ENCODE results near the gene LRP10. TPM values are rescaled to one million over a fixed set of nuclear protein-coding genes. Genes with fewer than 3 reads are reported as not detected.

LRP10 gene
- polyA plus RNA-seq, 1 experiment: 87.8 TPM

DNA sequence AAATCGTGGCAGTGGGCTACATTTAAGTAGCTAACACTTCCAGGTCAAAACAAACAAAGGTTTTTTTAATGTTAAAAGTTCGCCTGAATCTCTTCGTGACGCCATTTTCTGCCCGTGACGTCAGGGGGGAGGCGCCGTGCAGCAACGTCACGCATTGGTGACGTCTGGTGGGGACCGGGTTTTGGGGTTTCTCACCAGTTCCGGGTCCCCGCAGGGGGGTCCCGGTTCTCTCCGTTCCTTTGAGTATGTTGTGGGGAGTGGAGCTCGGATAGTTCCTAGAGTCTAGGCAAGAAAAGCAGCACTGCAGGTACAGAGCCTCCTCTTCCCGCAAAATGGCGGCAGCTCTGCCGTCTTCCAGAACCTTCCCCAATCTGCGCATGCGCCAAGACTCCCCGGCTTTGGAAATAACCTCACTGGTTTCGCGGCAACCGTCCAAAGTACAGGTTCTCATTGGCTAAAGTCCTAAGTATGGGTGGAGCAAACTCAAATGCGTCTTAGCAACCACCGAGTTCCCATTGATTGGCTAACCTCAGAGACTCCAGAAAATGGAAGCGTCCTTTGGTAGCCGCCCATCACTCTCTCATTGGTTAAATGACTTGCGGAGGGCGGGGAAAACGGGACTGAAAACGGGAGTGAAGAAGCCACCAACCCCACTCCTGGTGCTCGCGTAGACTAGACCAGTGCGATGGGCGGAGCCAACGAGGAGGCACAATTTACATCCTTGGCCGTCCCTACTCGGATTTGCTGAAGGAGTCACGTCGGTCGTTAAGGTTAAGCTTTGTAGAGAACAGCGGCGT is 47.5 kb downstream of the LRP10 start, which contains the start of gene RBM23:
Gene RBM23 (minus strand): TSS at position 346 of the 797 bp plus-strand sequence.
- ChIA-PET CTCF (interaction anchor here (0.7 to 5.9 kb wide), 7 partner anchors 11 to 362 kb away, joined by 3 to 36 read pairs (median 11); partner anchors contain the start of gene PRMT5), POLR2A (interaction anchor here (0.5 to 1.3 kb wide), 7 partner anchors 8 to 276 kb away, joined by 3 to 9 read pairs (median 4); partner anchors contain the start of genes ACIN1, C14orf119 and PRMT5)
- TF ChIP-seq, protein P1, sequence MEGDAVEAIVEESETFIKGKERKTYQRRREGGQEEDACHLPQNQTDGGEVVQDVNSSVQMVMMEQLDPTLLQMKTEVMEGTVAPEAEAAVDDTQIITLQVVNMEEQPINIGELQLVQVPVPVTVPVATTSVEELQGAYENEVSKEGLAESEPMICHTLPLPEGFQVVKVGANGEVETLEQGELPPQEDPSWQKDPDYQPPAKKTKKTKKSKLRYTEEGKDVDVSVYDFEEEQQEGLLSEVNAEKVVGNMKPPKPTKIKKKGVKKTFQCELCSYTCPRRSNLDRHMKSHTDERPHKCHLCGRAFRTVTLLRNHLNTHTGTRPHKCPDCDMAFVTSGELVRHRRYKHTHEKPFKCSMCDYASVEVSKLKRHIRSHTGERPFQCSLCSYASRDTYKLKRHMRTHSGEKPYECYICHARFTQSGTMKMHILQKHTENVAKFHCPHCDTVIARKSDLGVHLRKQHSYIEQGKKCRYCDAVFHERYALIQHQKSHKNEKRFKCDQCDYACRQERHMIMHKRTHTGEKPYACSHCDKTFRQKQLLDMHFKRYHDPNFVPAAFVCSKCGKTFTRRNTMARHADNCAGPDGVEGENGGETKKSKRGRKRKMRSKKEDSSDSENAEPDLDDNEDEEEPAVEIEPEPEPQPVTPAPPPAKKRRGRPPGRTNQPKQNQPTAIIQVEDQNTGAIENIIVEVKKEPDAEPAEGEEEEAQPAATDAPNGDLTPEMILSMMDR (IDR thresholded peaks at IDR 0.05; ENCODE audit: low read depth, low read length): no peak
- Histone ChIP-seq H3K27me3 (ENCODE audit: control insufficient read depth, insufficient read depth, low read length) (no peaks in the 10 kb centered on the region), H3K27ac (ENCODE audit: low read depth, low read length) (peak within 1 kb of the TSS; percentile 99), H3K4me3 (ENCODE audit: low read depth, low read length) (peak within 1 kb of the TSS; percentile 95), H3K9me3 (ENCODE audit: control insufficient read depth, insufficient read depth, low read length) (no peaks in the 10 kb centered on the region)
- peak; percentile 100 for DNase-seq (ENCODE audit: low read depth, low spot score)

DNA sequence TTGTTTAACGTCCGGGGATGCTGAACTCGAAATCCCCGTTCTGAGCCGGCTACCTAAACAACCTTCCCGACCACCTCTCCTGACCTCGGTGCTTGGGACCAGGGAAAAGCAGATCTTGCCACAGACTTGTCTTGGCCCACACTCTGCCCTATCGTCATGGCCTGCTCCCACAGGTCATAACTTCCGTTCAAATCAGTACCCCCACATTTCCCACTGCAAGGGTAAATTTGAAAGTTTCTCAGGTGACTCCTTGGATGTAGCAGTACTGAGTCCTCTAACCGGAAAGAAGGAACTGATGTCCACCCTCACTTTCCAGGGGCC is 48.0 kb downstream of the LRP10 start:
- ChIA-PET POLR2A (interaction anchor here (0.6 to 1.3 kb wide), 5 partner anchors 8 to 175 kb away, joined by 3 to 9 read pairs (median 4); partner anchors contain the start of genes ACIN1, C14orf119 and PRMT5), CTCF (interaction anchor here (0.7 to 5.9 kb wide), 7 partner anchors 10 to 363 kb away, joined by 3 to 36 read pairs (median 11); partner anchors contain the start of gene PRMT5)
- H3K27ac ChIP-seq (ENCODE audit: low read depth, low read length): peak overlapping the region; percentile 54
- no peak for DNase-seq (ENCODE audit: low read depth, low spot score)
- H3K9me3 ChIP-seq (ENCODE audit: control insufficient read depth, insufficient read depth, low read length): no peaks in the 10 kb centered on the region
- peak overlapping the region; percentile 41 for H3K4me3 ChIP-seq (ENCODE audit: low read depth, low read length)
- TF ChIP-seq, protein P1 (IDR thresholded peaks at IDR 0.05; ENCODE audit: low read depth, low read length): no peak
- H3K27me3 ChIP-seq (ENCODE audit: control insufficient read depth, insufficient read depth, low read length): no peaks in the 10 kb centered on the region

DNA sequence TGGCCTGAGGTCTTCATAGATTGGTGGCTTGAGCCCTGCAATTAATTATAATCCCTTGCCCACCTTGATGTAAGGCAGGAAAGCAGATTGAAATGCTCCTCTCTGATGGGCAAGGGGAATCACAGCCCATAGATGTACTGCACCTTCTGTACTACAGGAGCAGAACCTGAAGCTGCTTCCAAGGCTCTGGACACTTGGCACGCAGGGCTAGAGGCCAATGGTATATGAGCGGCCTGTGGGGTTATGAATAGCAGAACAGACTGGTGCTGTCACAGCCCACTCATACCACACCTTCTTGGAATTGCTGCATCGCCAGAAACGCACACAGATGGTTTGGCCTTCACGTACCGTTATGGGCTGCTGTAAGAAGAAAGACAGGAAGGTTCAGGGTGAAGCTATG is 49.2 kb downstream of the LRP10 start:
- DNase-seq (ENCODE audit: low read depth, low spot score): no peak
- Histone ChIP-seq H3K27me3 (ENCODE audit: control insufficient read depth, insufficient read depth, low read length) (no peaks in the 10 kb centered on the region), H3K4me3 (ENCODE audit: low read depth, low read length) (no peak overlapping the region), H3K27ac (ENCODE audit: low read depth, low read length) (no peak overlapping the region), H3K9me3 (ENCODE audit: control insufficient read depth, insufficient read depth, low read length) (no peaks in the 10 kb centered on the region)
- ChIA-PET CTCF (interaction anchor here (1.0 to 5.9 kb wide), 2 partner anchors 9 to 53 kb away, joined by 4 to 36 read pairs; partner anchors contain the start of gene PRMT5), POLR2A (no interaction called here)
- TF ChIP-seq, protein P1 (IDR thresholded peaks at IDR 0.05; ENCODE audit: low read depth, low read length): no peak

DNA sequence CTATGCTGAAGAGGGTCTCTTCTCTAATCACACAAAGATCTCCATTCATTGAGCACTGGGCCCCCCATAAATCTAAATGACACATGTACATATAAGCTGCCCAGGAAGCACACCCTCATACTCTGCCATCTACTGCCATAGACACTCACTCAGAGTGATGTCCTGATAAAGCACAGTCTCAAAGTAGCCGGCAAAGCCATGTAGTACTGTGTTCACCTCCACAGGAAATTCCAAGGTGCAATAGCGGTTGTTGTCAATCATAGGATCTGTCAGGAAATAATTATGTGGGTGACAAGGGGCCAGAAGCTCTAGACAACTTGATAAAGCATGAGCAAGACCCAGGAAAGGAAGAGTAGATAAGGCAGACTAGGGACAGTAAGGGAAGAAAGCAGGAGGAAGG is 50.8 kb downstream of the LRP10 start:
- POLR2A ChIA-PET: no interaction called here
- DNase-seq (ENCODE audit: low read depth, low spot score): no peak
- no peaks in the 10 kb centered on the region for H3K9me3 ChIP-seq (ENCODE audit: control insufficient read depth, insufficient read depth, low read length)
- H3K27ac ChIP-seq (ENCODE audit: low read depth, low read length): no peak overlapping the region
- H3K27me3 ChIP-seq (ENCODE audit: control insufficient read depth, insufficient read depth, low read length): no peaks in the 10 kb centered on the region
- TF ChIP-seq, protein P1 (IDR thresholded peaks at IDR 0.05; ENCODE audit: low read depth, low read length): no peak
- no peak overlapping the region for H3K4me3 ChIP-seq (ENCODE audit: low read depth, low read length)
- CTCF ChIA-PET: no interaction called here

DNA sequence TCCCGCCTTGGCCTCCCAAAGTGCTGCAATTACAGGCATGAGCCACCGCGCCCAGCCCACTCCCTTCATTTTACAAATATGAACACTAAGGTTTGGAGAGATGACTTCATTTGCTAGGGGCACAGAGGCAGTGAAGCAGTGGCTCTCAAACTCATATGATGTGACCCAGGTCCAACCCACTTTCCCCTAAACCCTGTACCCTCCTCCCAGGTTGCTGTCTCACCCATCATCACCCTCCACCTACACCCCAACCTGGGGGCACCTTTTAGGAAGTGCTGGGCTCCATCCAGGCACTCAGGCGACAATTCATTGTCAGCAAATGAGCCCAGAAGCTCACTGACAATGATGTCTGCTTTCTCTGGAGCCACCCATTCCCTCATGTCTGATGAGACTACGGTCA is 52.2 kb downstream of the LRP10 start:
- Histone ChIP-seq H3K9me3 (ENCODE audit: control insufficient read depth, insufficient read depth, low read length) (no peaks in the 10 kb centered on the region), H3K27me3 (ENCODE audit: control insufficient read depth, insufficient read depth, low read length) (no peaks in the 10 kb centered on the region), H3K4me3 (ENCODE audit: low read depth, low read length) (no peak overlapping the region), H3K27ac (ENCODE audit: low read depth, low read length) (no peak overlapping the region)
- ChIA-PET POLR2A (no interaction called here), CTCF (interaction anchor here (0.6 to 1.5 kb wide), 2 partner anchors 62 to 353 kb away, joined by 5 to 6 read pairs; no protein-coding TSS in a partner anchor)
- DNase-seq (ENCODE audit: low read depth, low spot score): no peak
- TF ChIP-seq, protein P1 (IDR thresholded peaks at IDR 0.05; ENCODE audit: low read depth, low read length): no peak
